Esophagus mucosa (tissue), 1 donor: ENCODE results near the gene TCEA3. TPM values are rescaled to one million over a fixed set of nuclear protein-coding genes. Genes with fewer than 3 reads are reported as not detected.

ENCODE experiments used
- ATAC-seq: fragments of 200-7000 bp; cut with Tn5 transposase; one replicate; pipeline ENCODE4 v1.9.1; 2020
- total RNA-seq: library from RNA; stranded (reverse); gene quantifications from one replicate; pipeline ENCODE4 v1.2.4, GENCODE V29; 2023
- donor health status: DM: yes; HTN: yes; CAD: no.

The TCEA3 gene
- 25.6 TPM for total RNA-seq

- ATAC-seq = peak; percentile 56
These were observed at the start of gene TCEA3 for GRCh38 chr1:23424293-23425192. Gene TCEA3 (minus strand): TSS chr1:23424748. CDS start chr1:23424633, 115 bp downstream.

- peak; percentile 67 for ATAC-seq
These were observed 48.7 kb upstream of the TCEA3 start for GRCh38 chr1:23473037-23473800.

DNA sequence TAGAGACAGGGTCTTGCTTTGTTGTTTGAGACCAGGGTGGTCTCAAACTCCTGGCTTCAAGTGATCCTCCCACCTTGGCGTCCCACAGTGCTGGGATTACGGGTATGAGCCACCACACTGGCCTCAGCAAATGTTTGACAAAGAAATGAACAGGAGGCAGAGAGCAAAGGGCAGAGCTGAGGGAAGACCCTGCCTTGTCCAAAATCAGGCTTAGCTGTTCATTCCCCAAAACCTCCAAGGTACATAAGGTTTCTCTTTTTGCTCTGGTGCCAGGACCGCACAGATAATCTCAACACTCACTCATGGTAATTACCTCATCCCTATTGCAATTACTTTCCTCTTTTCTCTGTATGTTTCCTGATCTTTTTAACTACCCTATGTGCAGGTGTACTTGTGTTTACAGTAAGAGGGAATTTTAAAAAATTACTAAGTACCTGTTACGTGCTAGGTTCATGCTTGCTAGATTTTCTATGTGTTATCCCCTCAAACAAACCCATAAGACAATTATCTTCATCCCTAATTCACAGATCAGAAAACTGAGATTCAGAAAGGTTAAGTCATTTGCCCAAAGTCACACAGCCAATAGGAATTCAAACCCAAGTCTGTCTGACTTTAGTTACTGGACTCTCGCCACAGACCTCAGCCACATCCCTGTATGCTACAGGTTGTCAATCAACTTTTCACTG lies 47.9 kb upstream of the TCEA3 start:
- no peak for ATAC-seq

GRCh38 chr1:23471473-23472075 lies 47.0 kb upstream of the TCEA3 start:
- ATAC-seq = no peak

- peak; percentile 25 for ATAC-seq
These were observed 45.9 kb upstream of the TCEA3 start for GRCh38 chr1:23470282-23471070.

DNA sequence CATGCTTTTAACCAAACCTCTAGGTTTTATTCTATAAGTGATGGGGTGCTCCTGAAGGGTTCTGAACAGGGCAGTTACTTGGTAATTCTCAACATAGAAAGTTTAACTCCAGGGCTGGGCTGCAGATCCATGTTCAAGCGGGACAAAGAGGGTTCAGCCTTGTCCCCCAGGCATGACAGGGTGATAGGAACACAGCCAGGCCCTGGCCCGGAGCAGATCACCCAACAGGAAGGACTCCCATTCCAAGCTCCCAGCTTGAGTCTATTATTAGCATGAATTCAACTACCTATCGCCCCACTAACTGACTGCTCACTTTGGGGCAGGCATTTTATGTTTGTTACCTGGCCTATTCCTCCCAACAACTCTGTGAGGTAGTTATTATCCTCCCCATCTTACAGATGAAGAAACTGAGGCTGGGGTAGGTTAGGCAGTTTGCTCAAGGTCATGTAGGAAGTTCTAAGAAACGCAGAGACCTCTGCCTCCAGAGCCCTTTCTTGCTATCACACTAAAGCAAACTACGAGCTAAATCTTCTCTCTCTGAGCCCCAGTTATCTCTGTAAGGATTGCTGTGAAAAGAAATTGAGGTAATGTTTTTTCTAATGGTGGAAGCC lies 44.9 kb upstream of the TCEA3 start:
- ATAC-seq = no peak

DNA sequence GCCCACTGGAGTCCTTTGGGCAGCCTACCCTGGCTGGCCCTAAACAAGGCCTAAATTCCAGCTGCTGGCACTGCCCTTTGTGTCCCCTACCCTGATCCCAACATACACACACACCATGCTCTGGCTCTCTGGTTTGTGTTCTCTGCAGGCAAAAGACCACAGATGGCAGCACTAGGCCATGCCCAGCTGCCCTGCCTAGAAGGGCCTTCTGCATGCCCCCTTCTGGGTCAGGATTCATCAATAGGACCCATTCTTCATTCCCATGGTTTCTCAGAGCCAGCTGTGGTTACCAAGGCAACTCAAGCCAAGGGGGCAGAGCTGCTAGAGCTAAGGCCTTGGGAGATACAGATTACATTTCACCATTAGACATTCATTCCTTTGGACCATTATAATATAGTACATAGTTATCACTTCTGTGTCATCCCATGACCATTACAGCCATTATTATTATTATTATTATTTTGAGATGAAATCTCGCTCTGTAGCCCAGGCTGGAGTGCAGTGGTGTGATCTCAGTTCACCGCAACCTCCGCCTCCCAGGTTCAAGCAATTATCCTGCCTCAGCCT lies 42.0 kb upstream of the TCEA3 start:
- no peak for ATAC-seq

GRCh38 chr1:23463286-23463685 lies 38.7 kb upstream of the TCEA3 start:
- no peak for ATAC-seq

- no peak for ATAC-seq
These were observed 38.2 kb upstream of the TCEA3 start for GRCh38 chr1:23462766-23463165.

GRCh38 chr1:23461050-23461449 lies 36.5 kb upstream of the TCEA3 start:
- ATAC-seq = no peak

- no peak for ATAC-seq
These were observed 36.0 kb upstream of the TCEA3 start for GRCh38 chr1:23460519-23460918.

- ATAC-seq = no peak
These were observed 34.8 kb upstream of the TCEA3 start for GRCh38 chr1:23459338-23459757.

GRCh38 chr1:23456226-23456625 lies 31.7 kb upstream of the TCEA3 start:
- ATAC-seq = no peak

- no peak for ATAC-seq
These were observed 29.0 kb upstream of the TCEA3 start for GRCh38 chr1:23453455-23454000.

DNA sequence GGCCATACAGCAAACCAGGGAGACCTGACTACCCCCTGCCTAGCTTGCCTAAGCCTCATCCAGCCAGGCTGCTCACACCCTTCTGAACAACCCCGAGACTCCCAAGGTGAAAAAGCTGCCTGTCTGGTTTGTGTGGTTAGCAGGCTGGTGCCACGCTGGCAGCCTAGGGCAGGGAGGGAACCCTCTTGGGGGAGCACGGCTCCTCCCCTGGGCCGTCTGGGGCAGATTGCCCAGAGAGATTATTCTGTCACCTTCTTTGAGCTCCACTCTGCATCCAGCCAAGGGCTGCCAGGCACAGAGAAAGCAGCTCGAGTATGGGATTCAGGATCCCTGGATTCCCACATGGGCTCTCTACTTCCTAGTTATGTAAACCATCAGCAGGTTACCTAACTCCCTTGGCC lies 27.5 kb upstream of the TCEA3 start:
- ATAC-seq = peak; percentile 95

GRCh38 chr1:23451441-23451840 lies 26.9 kb upstream of the TCEA3 start:
- peak; percentile 1 for ATAC-seq

DNA sequence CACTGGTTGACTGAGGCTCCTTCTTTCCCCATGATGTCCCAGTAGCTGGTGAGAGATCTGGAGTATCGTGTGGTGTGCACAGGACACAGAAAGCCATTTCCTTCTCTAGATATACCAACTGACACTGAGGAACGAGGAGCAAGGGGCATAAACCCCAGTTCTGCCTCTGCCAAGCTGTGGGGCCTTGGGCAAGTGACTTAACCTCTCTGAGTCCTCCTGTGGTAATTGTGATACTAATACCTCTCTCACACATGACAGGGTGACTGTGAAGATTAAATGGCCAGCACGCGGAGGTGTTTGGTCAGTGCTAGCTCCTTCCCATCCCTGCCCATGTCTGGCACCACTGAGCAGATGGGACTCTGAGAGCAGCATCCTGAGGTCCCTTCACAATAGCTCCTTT lies 26.3 kb upstream of the TCEA3 start:
- ATAC-seq = no peak

GRCh38 chr1:23449958-23450357 lies 25.4 kb upstream of the TCEA3 start:
- no peak for ATAC-seq

GRCh38 chr1:23449306-23449705 lies 24.8 kb upstream of the TCEA3 start:
- ATAC-seq = no peak

GRCh38 chr1:23448846-23449245 lies 24.3 kb upstream of the TCEA3 start:
- no peak for ATAC-seq
